ENCODE data around the gene IRF4. TPM values are rescaled to one million over a fixed set of nuclear protein-coding genes. Genes with fewer than 3 reads are reported as not detected.
"Not testable (repeated sequence)": the region's sequence is repeated elsewhere in the genome, so short reads cannot be mapped to it uniquely, and the experiment has no call there.

IRF4 gene
- polyA plus RNA-seq, 1 of the 3 experiments (the other 2 are of a cell fraction) = not detected

- POLR2A ChIA-PET = no interaction called here
- Histone ChIP-seq H3K9ac (no peak overlapping the region), H3K27ac (ENCODE audit: low read depth in 2 of 2, low read length in 1 of 2) (no peak overlapping the region), H3K36me3 (replicated peaks in 1 of 2; ENCODE audit: control insufficient read depth in 1 of 2, insufficient read depth in 2 of 2, low read length in 1 of 2) (no peaks in the 10 kb centered on the region), H4K20me1 (ENCODE audit: insufficient read depth) (no peaks in the 10 kb centered on the region), H3K4me3 (ENCODE audit: low read depth in 2 of 2, low read length in 1 of 2) (no peak overlapping the region), H2AFZ (ENCODE audit: low read depth) (no peak overlapping the region), H3K27me3 (ENCODE audit: insufficient read depth) (peaks cover 91% of the 10 kb centered on the region), H3K4me1 (ENCODE audit: control insufficient read depth in 1 of 2, insufficient read depth in 2 of 2, low read depth in 1 of 2, low read length in 1 of 2) (no peaks in the 10 kb centered on the region), H3K9me2 (no peaks in the 10 kb centered on the region), H3K79me2 (ENCODE audit: insufficient read depth) (no peaks in the 10 kb centered on the region), H3K9me3 (no peaks in the 10 kb centered on the region), H3K4me2 (no peak overlapping the region), H3F3A (replicated peaks; ENCODE audit: insufficient read depth) (no peaks in the 10 kb centered on the region)
- TF ChIP-seq TCF12 (IDR thresholded peaks at IDR 0.05) (no peak), TAF1 (IDR thresholded peaks at IDR 0.05; ENCODE audit: borderline replicate concordance, low read depth, low read length) (no peak), PBX3 (IDR thresholded peaks at IDR 0.05) (no peak), USF1 (IDR thresholded peaks at IDR 0.05; ENCODE audit: borderline replicate concordance, low read depth) (no peak), FOXM1 (IDR thresholded peaks at IDR 0.05; ENCODE audit: low read depth) (no peak), ELF1 (IDR thresholded peaks at IDR 0.05) (no peak), FOSL2 (IDR thresholded peaks at IDR 0.05; ENCODE audit: borderline replicate concordance, low read depth) (no peak)
- DNase-seq = no peak
- CTCF ChIA-PET = no interaction called here
- 7% methylated on average over 6 of the region's 6 CpGs for WGBS (ENCODE audit: low lambda C conversion rate)
These were observed 21.0 kb upstream of the IRF4 start for GRCh38 chr6:370555-370954.

- DNase-seq; H4K20me1 ChIP-seq (ENCODE audit: insufficient read depth); CTCF ChIA-PET; H3K36me3 ChIP-seq (replicated peaks in 1 of 2; ENCODE audit: control insufficient read depth in 1 of 2, insufficient read depth in 2 of 2, low read length in 1 of 2); H3K4me2 ChIP-seq; H3K4me3 ChIP-seq (ENCODE audit: low read depth in 2 of 2, low read length in 1 of 2); H3F3A ChIP-seq (replicated peaks; ENCODE audit: insufficient read depth); H3K79me2 ChIP-seq (ENCODE audit: insufficient read depth); H3K4me1 ChIP-seq (ENCODE audit: control insufficient read depth in 1 of 2, insufficient read depth in 2 of 2, low read depth in 1 of 2, low read length in 1 of 2); H3K9me3 ChIP-seq; POLR2A ChIA-PET; H2AFZ ChIP-seq (ENCODE audit: low read depth); H3K9ac ChIP-seq; H3K9me2 ChIP-seq; H3K27ac ChIP-seq (ENCODE audit: low read depth in 2 of 2, low read length in 1 of 2): not testable (repeated sequence)
- H3K27me3 ChIP-seq (ENCODE audit: insufficient read depth) = peaks cover 91% of the 10 kb centered on the region
- WGBS (ENCODE audit: low lambda C conversion rate) = 17% methylated on average over 2 of the region's 2 CpGs
These were observed 19.7 kb upstream of the IRF4 start for GRCh38 chr6:371851-372250.

GRCh38 chr6:372336-372911 lies 19.1 kb upstream of the IRF4 start:
- Histone ChIP-seq H3K9ac (no peak overlapping the region), H3K27me3 (ENCODE audit: insufficient read depth) (peaks cover 91% of the 10 kb centered on the region), H4K20me1 (ENCODE audit: insufficient read depth) (no peaks in the 10 kb centered on the region), H3K27ac (ENCODE audit: low read depth in 2 of 2, low read length in 1 of 2) (no peak overlapping the region), H3K79me2 (ENCODE audit: insufficient read depth) (no peaks in the 10 kb centered on the region), H3K4me2 (no peak overlapping the region), H2AFZ (ENCODE audit: low read depth) (no peak overlapping the region), H3F3A (replicated peaks; ENCODE audit: insufficient read depth) (no peaks in the 10 kb centered on the region), H3K4me3 (ENCODE audit: low read depth in 2 of 2, low read length in 1 of 2) (no peak overlapping the region), H3K4me1 (ENCODE audit: control insufficient read depth in 1 of 2, insufficient read depth in 2 of 2, low read depth in 1 of 2, low read length in 1 of 2) (no peaks in the 10 kb centered on the region), H3K36me3 (replicated peaks in 1 of 2; ENCODE audit: control insufficient read depth in 1 of 2, insufficient read depth in 2 of 2, low read length in 1 of 2) (no peaks in the 10 kb centered on the region), H3K9me2 (no peaks in the 10 kb centered on the region), H3K9me3 (no peaks in the 10 kb centered on the region)
- ChIA-PET CTCF (interaction anchor here (1.4 kb wide), 1 partner anchor 45 kb away, joined by 3 read pairs; no protein-coding TSS in a partner anchor), POLR2A (no interaction called here)
- DNase-seq = no peak
- WGBS (ENCODE audit: low lambda C conversion rate) = 8% methylated on average over 16 of the region's 16 CpGs
- TF ChIP-seq FOSL2 (IDR thresholded peaks at IDR 0.05; ENCODE audit: borderline replicate concordance, low read depth) (no peak), JUND (IDR thresholded peaks at IDR 0.05) (no peak), FOXM1 (IDR thresholded peaks at IDR 0.05; ENCODE audit: low read depth) (no peak), EZH2phosphoT487 (IDR thresholded peaks at IDR 0.05; ENCODE audit: borderline replicate concordance, low read depth) (no peak), NRF1 (IDR thresholded peaks at IDR 0.05; ENCODE audit: low read depth, low read length) (no peak), CTCF (IDR thresholded peaks at IDR 0.05) (no peak), USF1 (IDR thresholded peaks at IDR 0.05; ENCODE audit: borderline replicate concordance, low read depth) (no peak), POLR2AphosphoS5 (IDR thresholded peaks at IDR 0.05; ENCODE audit: low read depth, low read length) (no peak), EP300 (IDR thresholded peaks at IDR 0.05; ENCODE audit: borderline replicate concordance in 1 of 2, low read depth in 1 of 2, low read length in 1 of 2) (no peak), TCF12 (IDR thresholded peaks at IDR 0.05) (no peak), USF2 (IDR thresholded peaks at IDR 0.05; ENCODE audit: borderline replicate concordance, low read depth, low read length) (no peak), GATA2 (CRISPR knock-in tag; IDR thresholded peaks at IDR 0.05) (no peak)

All from SK-N-SH (cell line).